Endothelial cell (in vitro differentiated cells): ENCODE data around the gene RSPH4A. TPM values are rescaled to one million over a fixed set of nuclear protein-coding genes. Genes with fewer than 3 reads are reported as not detected.

Experiments
- DNase-seq: peaks from one replicate; pipeline ENCODE4 v3.0.0; 2021; ENCODE audit warnings: low spot score
- H3K27ac Mint-ChIP-seq: one replicate; pipeline ENCODE4 v1.8.0; 2021; ENCODE audit warnings: mixed read lengths, inconsistent platforms; ENCODE audit not compliant: unreplicated experiment
- H3K27me3 Mint-ChIP-seq: one replicate; pipeline ENCODE4 v1.8.0; 2021; ENCODE audit warnings: mild to moderate bottlenecking, moderate library complexity, mixed read lengths, inconsistent platforms; ENCODE audit not compliant: unreplicated experiment
- H3K36me3 Mint-ChIP-seq: one replicate; pipeline ENCODE4 v1.8.0; 2021; ENCODE audit warnings: mild to moderate bottlenecking, low read depth, mixed read lengths, inconsistent platforms; ENCODE audit not compliant: unreplicated experiment
- H3K4me1 Mint-ChIP-seq: one replicate; pipeline ENCODE4 v1.8.0; 2021; ENCODE audit warnings: mild to moderate bottlenecking, mixed read lengths, inconsistent platforms; ENCODE audit not compliant: unreplicated experiment
- H3K4me3 Mint-ChIP-seq: one replicate; pipeline ENCODE4 v1.8.0; 2021; ENCODE audit warnings: mild to moderate bottlenecking, mixed read lengths, inconsistent platforms; ENCODE audit not compliant: unreplicated experiment
- H3K9me3 Mint-ChIP-seq: one replicate; pipeline ENCODE4 v1.8.0; 2021; ENCODE audit warnings: mixed read lengths, inconsistent platforms; ENCODE audit not compliant: unreplicated experiment
- total RNA-seq: library from RNA; stranded (reverse); fragmentation: NEBNext Ultra II Directional; extraction: Animal tissue kit (Norgen Biotek cat#: 25700); gene quantifications from one replicate; pipeline ENCODE4 v1.2.1, GENCODE V29; 2021; ENCODE audit not compliant: unreplicated experiment
- TF ChIP-seq, protein P1 (sequence below): fragments of 200-600 bp; sonication (generic); IDR thresholded peaks from one replicate; pipeline ENCODE4 v1.5.0; 2021; ENCODE audit warnings: antibody characterized with exemption; ENCODE audit not compliant: unreplicated experiment

The RSPH4A gene
- total RNA-seq, 1 donor from 2014 or later, result 1.3 TPM

DNA sequence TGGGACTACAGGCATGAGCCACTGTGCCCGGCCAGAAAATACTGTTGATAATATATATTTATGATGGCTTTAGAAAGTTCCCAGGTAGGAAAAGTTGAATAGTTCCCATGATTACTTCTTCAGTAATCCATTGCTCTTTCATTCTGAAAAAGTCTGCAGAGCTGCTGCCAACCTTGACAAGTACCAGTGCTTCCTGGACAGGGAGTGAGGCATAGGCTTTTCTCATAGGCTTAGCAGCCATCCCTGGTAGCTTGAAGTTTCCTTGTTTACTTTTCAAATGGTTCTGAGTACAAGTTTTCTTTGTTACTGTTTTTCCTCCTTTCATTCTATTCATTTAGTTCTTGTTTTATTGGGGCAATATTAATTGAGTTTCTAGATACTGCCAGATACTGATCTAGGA, 37.1 kb upstream of the RSPH4A start:
- no peak for DNase-seq
- Mint-ChIP-seq H3K4me1 (peaks cover 3% of the 10 kb centered on the region), H3K27ac (no peak overlapping the region), H3K36me3 (no peaks in the 10 kb centered on the region), H3K27me3 (peaks cover 2% of the 10 kb centered on the region), H3K4me3 (no peak overlapping the region), H3K9me3 (no peaks in the 10 kb centered on the region)
- TF ChIP-seq, protein P1, sequence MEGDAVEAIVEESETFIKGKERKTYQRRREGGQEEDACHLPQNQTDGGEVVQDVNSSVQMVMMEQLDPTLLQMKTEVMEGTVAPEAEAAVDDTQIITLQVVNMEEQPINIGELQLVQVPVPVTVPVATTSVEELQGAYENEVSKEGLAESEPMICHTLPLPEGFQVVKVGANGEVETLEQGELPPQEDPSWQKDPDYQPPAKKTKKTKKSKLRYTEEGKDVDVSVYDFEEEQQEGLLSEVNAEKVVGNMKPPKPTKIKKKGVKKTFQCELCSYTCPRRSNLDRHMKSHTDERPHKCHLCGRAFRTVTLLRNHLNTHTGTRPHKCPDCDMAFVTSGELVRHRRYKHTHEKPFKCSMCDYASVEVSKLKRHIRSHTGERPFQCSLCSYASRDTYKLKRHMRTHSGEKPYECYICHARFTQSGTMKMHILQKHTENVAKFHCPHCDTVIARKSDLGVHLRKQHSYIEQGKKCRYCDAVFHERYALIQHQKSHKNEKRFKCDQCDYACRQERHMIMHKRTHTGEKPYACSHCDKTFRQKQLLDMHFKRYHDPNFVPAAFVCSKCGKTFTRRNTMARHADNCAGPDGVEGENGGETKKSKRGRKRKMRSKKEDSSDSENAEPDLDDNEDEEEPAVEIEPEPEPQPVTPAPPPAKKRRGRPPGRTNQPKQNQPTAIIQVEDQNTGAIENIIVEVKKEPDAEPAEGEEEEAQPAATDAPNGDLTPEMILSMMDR, result no peak

DNA sequence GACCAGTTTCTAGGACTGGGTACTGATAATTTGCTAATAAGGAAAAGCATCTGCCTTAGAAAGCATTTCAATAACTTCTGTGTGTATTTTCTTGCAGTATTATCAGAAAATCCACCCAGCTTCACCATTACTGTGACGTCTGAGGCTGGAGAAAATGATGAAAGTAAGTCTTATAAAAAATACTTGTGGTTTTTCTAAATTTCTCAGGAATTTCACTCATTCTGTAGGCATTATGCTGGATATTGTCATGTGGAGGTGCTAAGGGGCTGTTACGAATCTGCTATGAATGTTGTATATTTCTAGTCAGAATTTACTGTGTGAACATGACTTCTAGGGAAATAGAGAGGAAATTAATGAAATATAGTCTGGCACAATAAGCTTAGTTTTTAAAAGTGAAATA, 36.1 kb upstream of the RSPH4A start:
- H3K4me3 Mint-ChIP-seq, result no peak overlapping the region
- no peaks in the 10 kb centered on the region for H3K9me3 Mint-ChIP-seq
- no peaks in the 10 kb centered on the region for H3K36me3 Mint-ChIP-seq
- H3K27ac Mint-ChIP-seq, result no peak overlapping the region
- no peak for DNase-seq
- H3K27me3 Mint-ChIP-seq, result peaks cover 2% of the 10 kb centered on the region
- TF ChIP-seq, protein P1, result no peak
- no peaks in the 10 kb centered on the region for H3K4me1 Mint-ChIP-seq

DNA sequence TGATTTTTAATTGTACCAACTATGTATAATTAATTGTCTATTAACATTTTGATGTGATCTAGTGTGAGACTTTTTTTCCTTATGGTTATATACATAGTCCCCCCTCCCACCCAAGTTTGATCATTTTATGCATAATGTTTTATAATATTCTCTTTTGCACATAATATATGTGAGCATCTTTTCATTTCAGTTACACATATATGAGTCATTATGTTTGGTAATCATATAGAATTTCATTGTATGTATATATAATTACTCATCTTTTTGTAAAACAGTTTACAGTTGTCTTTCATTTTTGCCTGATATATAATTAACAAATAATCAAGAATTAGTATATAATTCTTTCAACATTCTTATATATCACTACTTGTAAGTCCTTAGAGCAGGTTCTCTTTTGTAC, 30.0 kb upstream of the RSPH4A start:
- Mint-ChIP-seq H3K27me3 (no peaks in the 10 kb centered on the region), H3K4me3 (no peak overlapping the region), H3K9me3 (no peaks in the 10 kb centered on the region), H3K4me1 (peaks cover 11% of the 10 kb centered on the region), H3K36me3 (peaks cover 6% of the 10 kb centered on the region), H3K27ac (no peak overlapping the region)
- no peak for DNase-seq
- TF ChIP-seq, protein P1, result no peak

DNA sequence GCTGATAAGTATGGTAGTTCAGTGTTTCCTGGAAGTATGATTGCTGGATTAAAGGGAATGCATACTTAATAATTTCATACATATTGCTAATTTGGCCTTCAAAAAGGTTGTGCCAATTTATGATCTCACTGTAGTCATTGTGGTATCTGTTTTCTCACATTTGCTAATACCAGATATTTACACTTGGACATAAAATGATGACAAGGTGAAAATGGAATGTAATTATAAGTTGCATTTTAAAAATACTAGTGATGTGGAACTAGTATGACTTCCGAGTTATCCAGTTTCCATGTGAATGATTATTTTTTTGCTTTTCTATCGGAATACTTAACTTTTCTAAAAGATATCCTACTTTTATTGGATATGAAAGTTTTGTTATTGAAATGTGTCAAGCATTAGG, 29.5 kb upstream of the RSPH4A start:
- H3K9me3 Mint-ChIP-seq, result no peaks in the 10 kb centered on the region
- H3K27me3 Mint-ChIP-seq, result no peaks in the 10 kb centered on the region
- DNase-seq, result no peak
- no peak overlapping the region for H3K27ac Mint-ChIP-seq
- TF ChIP-seq, protein P1, result no peak
- H3K4me3 Mint-ChIP-seq, result no peak overlapping the region
- peaks cover 11% of the 10 kb centered on the region for H3K4me1 Mint-ChIP-seq
- peaks cover 9% of the 10 kb centered on the region for H3K36me3 Mint-ChIP-seq

DNA sequence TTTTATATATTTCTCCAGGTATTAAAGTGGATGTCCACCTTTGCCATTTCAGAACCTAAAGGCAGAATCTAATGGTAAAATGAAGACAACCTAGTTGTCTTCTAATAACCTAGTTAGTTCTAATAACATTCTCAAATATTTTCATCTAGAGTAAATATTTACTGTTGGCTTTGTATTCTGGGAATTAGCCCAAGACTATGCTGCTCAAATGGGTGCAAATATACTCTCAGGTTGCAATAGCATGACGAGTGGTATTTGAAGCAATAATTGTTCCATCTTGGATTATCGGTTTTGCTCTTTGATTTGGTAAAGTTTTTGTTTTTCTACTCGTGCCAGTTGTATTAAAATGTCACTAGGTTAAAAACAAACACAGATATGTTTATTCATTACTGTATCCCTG, 21.0 kb upstream of the RSPH4A start:
- Mint-ChIP-seq H3K27me3 (peaks cover 2% of the 10 kb centered on the region), H3K4me1 (no peaks in the 10 kb centered on the region), H3K27ac (no peak overlapping the region), H3K4me3 (no peak overlapping the region), H3K36me3 (peaks cover 20% of the 10 kb centered on the region), H3K9me3 (no peaks in the 10 kb centered on the region)
- TF ChIP-seq, protein P1, result no peak
- DNase-seq, result no peak
